SIG-M5 treated with dmso at 0.1 percent for 504 hours (cell line): ENCODE results near the gene OTOS.

Experiments
- DNase-seq: peaks from one replicate; lab custom pipeline; 2025; ENCODE audit not compliant: unreplicated experiment; lab: John Stamatoyannopoulos, UW

OTOS gene

DNA sequence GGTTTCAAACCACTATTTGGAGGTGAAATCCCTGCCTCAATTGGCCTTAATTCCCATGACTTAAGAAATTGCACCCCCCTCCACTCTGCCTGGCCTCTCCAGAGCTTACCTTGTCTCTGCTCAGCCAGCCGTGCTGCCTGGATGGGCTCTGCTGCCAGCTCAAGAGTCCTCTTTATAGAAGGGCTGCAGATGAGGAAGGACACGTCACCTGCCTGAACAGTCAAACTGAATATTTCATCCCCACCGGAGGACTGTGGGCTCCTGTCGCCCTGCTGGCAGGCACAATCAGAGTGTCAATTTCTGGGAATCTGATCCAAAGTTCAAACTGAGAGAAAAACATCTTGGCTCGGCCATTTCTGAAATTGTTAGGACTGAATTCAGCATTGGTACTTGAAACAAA lies at the start of gene OTOS:
Gene OTOS, minus strand, starts transcription at position 148 of the 400 bp plus-strand sequence. CDS start 332 bp downstream, outside the sequence.
- no peak for DNase-seq

DNA sequence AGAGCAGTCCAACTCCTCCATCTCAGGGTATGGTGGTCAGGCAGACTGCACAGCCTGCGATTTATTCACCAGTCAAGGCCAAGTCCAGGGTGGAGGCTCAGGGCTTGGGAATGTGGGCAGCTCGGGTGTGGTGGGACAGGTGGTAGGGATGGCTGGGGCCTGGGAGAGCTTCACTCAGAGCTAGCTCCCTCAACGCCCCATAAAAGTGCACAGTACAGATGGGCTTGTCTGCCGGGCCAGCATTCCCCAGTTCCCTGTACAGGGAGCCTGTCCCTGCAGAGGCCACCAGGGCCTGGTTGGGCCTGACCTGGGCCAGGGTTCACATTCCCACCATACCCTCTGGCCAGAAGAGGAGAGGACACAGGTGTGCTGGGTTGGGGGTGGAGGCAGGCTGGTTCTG lies 49.2 kb upstream of the OTOS start:
- no peak for DNase-seq

DNA sequence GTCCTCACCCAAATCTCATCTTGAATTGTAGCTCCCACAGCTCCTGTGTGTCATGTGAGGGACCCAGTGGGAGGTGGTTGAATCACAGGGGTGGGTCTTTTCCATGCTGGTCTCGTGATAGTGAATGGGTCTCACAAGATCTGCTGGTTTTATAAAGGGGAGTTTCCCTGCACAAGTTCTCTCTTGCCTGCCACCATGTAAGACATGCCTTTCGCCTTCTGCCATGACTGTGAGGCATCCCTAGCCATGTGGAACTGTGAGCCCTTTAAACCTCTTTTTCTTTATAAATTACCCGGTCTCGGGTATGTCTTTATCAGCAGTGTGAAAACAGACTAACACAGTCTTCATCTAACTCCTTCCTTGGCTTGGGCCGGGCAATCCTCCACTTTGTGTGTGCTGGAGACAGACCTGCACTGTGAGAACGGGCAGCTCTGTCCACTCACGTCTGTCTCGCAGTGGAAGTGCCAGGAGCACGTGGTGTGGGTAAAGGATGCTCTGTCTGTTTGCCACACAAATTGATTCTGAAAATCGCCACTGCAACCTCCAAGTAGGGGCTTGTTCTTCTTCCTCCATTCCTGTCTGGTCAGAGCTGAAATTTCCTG lies 47.6 kb upstream of the OTOS start:
- no peak for DNase-seq

DNA sequence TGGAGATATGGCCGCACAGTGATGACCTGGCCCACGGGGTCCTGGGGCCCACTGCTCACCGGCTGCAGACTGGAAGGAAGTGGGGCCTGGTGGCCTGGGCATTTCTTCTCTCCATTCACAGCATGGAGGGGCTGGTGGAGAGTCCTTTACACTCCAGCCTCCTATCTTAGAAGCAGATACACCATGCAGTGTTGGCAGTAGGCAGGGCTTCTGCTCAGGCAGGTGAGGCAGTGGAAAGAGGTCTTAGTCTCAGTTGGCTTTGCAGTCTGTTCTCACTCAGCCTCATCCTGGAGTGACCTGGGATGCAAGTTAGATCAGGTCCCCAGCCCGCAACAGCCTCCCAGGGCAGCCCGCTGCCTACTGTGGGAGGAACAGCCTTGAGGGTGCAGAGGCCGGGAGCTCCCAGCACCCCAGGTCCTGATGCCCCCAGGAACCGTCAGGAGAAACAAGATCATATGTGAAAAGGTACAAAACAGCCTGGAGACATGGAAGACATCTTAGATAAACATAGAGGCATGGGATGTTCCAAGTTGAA lies 45.8 kb upstream of the OTOS start:
- DNase-seq, result no peak

DNA sequence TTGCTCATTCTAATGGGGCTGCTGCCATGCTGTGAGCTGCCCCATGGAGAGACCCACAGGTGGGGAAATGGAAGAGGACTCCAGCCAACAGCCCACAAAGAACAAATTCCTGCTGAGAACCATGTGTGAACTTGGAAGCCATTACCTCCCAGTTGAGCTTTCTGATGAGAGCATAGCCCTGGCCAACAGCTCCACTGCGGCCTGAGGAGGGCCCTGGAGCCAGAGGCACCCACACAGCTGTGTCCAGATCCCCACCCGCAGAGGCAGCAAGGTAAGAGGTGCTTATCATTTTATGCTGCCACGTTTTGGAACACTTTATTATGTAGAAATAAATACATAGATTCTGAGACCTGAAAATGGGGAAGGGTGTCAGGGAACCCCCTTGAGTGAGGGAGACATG lies 44.2 kb upstream of the OTOS start:
- DNase-seq, result no peak

DNA sequence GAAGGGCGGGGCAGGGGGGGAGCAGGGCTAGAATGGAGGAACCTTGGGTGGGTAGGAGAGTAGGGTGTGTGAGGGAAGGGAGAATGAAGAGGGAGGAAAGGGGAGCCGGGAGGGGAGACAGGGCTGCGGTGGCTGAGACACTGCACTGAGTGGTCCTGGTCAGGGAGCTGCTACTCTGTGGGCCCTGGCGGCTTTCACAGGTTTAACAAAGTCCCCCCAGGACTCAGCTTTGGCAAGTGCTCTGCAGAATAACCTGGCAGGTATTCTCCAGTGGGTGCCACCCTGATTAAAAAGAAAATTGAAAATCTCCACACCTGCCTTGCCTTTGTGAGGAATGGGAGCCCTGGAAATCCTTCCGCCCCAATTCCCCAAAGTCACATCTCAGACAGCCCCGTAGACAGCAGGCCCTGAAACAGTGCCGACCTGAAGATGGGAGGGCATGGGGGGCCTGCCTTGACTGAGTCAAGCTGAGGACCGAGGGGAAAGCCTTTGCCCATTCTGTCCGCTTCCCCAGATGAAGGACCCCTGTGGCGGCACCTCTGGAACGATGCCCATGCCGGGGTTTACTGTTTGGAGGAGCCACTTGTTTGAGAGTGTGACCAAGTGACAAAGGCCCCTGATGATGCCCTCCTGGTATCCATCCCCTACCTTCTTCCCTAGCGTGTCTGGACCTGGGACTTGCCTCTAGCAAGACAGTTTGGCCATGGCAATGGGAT lies 43.6 kb upstream of the OTOS start:
- DNase-seq, result no peak

DNA sequence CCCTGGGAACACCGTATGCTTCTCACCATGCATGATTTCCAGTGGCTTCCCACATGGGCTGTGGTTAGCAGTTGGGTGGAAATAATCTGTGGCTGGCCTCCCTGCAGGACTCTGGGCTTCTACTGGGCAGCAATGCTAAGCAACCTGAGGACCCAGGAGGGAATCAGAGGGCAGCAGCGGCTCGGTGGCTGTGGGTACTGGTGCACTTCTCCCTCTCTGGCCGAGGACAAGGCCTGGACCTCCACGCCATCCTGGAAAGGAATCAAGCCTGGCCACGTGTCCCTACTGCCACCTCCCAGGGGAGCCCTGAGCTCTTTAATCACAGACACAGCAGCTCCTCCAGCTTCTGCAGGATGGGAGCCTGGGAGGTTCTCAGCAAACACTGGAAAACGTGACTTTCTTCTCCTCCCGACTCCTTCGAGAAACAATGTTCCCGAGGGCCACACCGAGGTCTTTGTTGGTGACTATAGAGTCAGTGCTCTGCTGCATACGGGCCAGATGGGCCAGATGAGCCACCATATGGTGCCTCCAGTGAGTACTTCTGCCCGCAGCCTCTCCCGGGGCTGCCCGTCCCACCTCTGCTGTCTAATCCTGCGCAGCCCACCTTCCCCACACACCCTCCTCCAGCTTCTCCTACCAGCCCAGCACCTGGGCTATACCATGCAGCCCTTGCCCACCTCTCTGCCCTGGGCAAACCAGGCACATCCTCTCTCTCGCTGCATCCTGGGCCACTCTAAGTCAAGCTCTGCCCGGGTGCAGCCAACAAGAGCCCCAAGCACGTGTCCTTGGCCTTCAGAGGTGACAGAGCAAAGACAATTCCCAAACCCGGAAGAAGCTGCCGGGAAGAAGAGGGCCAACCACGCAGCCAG lies 42.8 kb upstream of the OTOS start:
- DNase-seq, result no peak

DNA sequence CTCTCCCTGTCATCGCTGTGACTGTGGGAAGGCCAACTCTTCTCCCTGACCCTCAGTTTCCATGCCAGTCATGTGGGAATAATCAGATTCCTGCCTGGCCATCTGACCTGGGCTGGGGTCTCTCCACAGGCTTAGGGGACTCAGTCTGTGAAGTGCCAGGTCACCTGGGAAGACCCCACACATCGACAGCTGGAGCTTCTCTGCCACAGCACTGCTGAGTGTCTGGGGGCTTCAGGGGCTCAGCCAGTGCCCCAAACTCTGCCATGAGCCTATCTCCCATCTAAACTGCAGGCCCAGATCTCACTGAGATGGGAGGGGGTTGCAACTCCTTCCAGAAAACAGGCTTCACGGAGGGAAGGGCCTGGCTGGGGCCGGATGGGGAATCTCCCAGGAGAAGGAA lies 42.0 kb upstream of the OTOS start:
- DNase-seq, result no peak

DNA sequence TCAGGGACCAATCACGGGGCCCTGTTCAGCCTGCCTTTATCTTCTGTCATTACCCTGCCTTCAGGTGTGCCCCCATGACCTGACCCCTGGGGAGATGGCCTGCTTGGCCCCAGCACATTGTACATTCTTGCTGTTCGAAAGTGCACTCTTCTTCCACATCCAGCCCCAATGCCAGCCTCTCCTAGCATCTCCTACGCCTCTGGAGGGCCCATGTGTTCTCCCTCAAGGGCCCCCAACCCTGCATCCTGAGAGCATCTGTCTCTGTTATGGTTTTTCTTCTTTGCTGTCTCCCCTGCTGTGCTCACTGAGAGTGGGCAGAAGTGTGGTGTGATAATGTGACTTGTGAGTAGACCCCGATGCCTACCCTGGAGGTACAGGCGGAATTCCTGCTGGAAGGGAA lies 41.5 kb upstream of the OTOS start:
- no peak for DNase-seq

DNA sequence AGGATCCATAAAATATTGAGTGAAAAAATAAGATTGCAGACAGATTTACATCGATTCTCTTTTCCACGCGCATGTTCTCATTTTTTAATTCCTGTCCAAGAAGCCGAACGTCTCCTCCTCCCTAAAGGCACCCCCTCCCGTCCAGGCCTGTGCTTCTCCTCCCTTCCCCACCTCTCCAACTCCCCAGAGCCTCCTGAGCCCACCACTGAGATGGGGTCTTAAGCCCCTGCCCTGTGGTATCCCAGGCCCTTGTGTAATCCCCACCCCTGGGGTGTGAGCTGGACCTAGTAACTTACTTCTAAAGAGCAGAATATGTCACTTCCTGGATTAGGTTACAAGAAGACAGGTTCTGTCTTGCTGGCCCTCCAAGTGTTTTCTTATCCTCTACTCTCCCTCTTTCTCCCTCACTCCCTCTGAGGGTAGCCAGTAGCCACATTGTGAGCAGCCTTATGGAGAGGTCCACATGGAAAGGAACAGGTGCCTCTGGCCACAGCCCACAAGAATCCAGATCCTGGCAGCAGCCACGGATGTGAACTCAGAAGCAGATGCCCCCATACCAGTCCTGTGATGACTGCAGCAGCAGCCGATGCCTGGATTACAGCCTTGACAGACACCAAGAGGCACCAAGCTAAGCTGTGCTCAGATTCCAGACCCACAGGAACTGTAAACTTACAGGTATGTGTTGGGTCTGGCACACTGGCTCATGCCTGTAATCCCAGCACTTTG lies 39.6 kb upstream of the OTOS start:
- DNase-seq, result no peak

DNA sequence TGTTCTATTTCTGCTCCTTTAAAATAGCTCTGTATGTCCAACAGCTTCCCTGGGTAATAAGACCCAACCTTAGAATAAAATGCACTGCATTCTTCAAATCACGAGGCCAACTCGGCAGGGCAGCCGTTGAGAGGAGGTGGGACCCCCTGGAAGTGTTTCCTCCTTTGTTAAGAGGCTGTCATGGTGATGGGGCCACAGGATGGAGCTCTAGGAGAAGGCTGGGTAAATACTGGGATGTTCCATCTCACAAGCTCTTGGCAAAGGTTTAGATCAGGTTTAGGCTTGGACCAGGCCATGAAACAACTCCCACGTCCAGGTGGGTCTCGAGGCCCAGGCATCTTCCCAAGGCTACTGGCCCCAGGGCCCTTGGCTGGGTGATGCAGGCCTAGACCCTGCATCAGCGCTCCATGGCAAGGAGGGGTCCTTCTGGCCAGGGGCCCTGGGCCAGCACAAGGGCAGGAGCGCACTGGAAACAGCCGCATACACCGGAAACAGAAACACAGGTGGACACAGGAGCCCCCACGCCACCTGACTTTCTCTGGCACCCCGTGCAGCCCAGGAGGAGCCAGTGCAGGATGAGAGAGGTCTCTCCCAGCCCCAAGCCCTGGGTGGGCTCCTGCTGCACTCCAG lies 38.8 kb upstream of the OTOS start:
- DNase-seq, result no peak

DNA sequence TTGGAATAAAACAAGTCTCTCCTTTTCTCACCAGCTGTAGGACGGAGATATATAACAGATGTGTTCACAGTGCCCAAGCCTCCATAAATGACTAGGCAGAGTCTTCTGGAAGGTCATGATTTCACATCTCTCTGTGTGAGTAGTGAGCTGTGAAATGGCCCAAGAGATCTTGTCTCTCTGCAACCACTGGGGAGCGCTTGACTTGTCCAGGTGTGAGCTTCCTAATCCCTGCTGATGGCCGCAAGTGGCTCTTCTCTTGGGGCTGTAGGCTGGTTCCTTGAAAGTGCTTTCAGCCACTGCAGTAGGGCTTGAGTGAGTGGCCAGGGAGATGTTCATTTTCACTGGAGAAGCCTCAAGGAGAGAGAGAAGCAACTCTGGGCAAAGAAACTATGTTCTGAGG lies 38.1 kb upstream of the OTOS start:
- DNase-seq, result no peak

DNA sequence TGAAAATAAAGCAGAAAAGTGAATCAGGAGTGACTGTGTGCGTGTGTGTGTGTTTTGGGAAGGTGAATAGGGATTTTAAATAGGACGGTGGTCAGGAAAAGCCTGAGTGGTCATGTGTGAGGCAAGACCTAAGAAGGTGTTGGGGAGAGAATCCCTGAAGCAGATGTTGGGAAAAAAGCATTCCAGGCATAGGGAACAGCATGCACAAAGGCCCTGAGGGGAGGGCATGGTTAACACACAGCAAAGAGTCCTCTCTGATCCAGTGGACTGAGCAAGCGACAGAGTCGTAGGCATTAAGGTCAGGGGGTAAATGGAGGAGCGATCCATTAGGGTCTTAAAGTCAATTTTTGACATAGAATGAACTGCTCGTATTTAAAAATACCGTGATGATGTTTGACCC lies 34.0 kb upstream of the OTOS start:
- DNase-seq, result no peak

DNA sequence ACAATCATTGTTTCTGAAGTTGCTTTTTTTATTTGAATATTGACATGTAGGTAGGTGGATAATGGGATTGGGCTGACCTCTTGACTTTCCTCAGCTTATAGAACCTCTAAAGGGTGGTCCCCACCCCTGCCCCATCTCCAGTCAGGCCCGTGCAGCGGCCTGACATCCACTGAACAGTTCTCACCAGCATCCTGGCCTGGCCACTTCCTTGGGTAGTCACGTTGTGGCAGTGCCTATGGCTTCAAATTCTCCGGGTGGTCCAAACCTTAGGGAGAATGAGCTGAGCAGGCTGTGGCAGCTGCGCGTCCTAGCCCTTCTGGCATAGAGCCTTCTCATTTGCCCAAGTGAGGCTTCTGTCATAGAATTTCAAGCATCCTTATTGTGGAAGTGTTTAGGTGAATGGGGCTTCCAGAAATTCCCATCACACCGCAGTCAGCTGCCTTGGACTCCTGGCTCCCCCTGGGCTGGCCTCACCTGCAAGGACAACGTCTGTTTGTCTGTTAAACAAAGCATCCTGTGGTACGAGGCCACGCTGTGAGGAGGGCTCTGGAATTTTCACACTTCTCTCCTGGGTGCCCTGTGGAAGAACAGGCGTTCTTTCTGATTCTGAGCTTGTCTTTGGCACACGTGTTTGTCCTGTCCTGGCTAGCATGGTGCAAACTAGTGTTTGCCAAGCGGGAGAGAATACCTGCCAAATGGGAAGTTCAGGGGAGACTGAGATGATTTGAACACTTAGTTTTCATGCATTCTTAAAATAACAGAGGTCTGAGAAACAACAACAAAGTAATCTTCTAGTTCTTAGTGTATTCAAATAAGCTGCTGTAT lies 31.8 kb upstream of the OTOS start:
- DNase-seq, result no peak

DNA sequence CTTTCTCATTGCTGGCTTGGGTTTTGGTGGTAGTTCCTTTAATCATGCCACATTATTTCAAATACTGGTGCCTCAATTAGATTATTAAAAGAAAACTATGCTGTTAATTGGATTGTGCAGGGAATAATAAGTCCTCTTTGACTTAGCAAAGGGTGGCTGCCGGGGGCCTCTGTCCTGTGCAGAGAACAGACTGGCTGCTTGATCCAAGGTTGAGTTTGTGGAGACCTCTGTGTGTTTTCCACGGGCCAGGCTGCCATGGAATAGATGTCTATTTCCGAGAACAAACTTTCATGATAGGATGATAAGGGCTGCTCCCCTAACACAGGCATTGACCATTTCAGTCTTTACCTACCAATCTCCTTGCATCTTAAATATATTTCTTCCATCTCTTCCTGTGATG lies 30.4 kb upstream of the OTOS start:
- DNase-seq, result no peak

DNA sequence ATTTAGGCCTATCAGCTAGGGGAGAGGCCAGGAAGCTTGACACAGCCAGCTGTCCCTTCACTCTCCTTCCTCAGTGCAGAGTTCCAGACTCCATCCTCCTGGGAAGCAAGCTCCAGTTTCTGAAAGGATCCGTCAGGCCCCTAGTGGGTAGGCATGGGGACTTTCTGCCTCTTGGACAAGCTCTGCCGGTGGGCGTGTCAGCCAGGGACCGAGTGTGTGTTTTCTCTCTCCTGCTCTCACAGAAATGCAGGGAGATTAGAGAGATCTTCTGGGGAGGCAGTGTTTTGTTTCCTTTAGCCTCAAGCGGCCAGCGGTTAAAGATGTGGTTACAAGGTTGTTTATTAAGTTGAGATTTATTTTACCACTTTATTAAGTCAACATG lies 29.9 kb upstream of the OTOS start:
- no peak for DNase-seq

DNA sequence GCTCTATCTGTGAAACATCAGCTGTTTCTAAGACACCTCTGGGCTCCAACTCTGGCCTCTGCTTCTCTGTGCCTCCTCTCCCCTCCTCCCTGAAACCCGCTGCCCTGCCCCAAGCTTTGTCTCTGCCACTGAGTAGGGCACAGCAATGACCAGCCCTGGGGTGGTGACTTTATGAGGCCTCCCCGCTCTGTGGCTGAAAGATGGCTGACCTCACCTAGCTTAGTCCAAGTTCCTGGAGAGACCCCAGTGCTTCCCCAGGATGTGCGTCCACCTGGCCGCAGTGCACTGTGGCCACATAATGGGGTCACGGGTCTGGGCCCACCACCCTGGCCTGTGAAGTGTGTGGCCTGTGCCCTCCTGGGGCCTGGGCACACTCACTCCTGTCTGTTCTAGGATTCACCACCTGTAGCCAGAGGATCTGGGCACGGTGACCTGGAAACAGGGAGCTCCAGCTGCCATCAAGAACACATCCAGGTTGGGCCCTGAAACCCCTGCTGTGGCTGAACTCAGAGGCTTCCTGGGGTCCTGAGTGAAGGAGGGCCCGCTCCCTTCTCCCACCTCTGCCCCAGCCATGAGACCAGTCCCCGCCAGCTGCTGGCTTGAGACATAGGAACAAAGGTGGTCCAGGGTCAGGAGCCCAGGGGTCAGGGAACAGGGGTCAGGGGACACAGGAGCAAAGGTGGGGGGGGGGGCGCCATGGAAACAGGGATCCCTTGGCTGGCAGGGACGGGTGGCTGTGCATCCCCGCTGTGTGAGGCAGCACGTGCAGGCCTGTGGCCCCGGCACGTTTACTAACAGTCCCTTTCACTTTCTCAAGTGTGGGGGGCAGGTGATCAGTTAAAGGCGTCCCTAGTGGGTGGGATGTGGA lies 29.3 kb upstream of the OTOS start:
- DNase-seq, result no peak

DNA sequence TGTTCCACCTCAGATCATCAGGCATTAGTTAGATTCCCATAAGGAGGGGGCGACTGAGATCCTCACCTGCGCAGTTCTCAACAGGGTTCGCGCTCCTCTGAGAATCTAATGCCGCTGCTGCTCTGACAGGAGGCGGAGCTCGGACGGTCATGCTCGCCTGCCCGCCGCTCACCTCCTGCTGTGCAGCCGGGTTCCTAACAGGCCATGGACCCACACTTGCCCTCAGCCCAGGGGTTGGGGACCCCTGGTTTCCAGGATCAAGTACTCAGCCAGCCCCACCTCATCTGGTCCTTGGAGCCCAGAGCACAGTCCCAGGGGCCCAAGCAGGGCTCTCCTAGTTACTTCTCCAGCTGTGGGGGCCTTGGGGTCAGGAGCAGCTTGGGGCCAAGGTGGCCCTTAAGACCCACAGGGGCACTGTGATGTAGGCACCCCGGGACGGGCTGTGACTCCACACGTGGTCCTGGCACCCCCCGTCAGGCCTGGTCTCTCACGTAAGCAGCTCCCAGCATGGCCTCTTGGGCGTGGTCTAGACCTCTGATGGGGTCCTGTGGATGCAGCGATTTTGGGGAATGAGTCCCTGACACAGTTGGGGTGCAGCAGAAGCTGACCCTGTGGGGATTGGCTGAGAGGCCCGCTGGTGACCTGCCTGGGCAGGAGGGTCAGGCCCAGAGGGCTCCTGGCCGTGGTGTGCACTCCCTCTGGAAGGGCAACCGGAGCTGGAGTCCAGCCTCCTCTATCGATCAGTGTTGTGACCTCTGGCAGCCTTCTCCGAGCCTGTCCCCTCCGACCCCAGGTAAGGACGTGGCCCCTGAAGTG lies 28.3 kb upstream of the OTOS start:
- no peak for DNase-seq
